NCI-H187 (cell line): Measurements from ENCODE around the gene PBX2.

Experiments
- DNase-seq, 2 experiments: peaks; one replicate each; lab custom pipeline; 2025; lab: John Stamatoyannopoulos, UW

PBX2 gene

DNA sequence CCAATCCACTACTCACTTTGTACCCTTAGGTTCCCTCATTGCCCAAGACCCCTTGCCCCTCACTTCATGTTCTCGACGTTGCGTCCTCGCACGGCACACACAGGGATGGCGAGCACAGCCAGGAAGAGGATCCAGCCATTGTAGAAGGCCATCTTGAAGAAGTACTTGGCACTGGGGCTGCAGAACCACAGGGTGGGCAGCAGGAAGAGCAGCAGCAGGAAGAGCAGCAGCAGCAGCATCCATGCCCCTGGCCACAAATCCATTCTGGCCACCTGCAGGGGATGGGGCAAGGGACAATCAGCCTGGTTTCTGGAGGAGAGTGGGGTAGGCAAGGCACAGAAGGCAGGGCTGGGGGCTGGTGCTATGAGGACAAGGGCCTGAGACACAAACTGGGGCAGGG lies 18.8 kb downstream of the PBX2 start:
- no peak for DNase-seq

DNA sequence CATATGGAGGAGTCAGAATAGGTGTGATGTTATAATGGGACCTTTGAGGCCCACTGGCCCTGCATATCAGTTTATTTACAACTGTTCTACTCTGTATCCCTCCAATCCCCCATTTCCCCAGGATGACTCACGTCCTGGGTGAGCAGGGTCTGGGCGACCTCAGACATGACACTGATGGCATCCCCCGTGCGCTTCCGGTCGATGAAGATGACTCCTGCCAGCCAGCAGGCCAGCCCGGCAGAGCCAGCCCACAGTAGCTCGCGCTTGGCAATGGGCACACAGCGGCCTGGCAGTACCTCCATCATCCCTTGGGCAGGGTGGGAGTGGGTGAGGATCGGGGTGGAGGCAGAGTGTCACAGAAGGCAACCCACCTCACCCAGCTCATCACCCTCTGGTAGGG lies 19.7 kb downstream of the PBX2 start:
- no peak for DNase-seq

DNA sequence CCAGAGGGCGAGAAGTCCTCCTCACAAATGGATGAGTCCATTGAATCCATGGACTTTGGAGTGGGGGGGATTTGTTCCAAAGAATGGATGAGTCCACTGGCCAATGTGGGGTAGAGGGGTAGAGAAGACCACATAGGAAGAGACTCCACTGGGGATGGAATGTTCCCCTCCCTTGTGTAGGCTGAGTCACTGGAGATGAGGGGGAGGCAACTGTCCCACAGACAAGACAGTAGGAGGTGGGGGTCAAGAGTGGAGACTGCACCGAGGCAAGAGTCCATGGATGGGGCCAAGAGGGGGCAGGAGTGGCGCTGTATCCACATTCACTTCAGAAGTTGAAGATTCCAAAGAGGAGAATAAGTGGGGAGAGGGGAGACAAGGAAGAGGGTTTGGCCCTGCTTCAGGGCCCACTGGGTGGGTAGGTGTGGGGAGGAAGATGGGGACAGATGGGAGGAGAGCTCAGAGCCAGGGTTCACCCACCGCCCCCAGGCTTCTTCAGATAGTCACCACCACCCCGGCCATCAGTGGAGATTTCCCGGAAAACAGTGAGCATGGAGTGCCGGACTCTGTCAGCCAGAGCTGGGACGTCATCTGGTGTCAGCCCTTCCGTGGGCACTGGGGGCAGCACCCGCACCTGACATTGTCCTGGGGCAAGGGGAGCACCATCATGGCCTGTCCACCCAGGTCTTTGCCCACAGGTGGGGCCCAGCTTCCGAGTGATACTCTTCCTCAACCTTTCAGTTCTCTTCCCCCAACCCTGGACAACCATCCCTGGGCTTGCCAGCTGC lies 21.0 kb downstream of the PBX2 start:
- no peak for DNase-seq

DNA sequence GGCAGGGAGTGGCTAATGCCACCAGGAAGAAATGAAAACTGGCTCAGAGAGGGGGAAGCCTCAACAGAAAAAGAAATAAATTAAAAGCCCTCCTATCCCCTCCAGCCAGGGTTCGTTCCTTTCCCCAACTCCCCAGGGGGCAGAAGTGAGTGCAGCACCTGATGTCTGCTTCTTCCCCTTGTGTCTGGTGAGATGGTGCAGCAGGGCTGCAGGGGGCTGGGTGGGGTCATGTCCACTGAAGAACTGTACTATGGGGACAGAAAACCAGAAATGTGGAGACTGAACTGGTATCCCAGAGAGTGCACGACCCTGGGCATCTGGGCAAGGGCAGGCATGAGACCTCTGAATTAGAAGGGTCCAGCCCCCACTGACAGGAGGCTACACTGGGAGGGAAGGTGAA lies 21.7 kb downstream of the PBX2 start:
- DNase-seq, result no peak

DNA sequence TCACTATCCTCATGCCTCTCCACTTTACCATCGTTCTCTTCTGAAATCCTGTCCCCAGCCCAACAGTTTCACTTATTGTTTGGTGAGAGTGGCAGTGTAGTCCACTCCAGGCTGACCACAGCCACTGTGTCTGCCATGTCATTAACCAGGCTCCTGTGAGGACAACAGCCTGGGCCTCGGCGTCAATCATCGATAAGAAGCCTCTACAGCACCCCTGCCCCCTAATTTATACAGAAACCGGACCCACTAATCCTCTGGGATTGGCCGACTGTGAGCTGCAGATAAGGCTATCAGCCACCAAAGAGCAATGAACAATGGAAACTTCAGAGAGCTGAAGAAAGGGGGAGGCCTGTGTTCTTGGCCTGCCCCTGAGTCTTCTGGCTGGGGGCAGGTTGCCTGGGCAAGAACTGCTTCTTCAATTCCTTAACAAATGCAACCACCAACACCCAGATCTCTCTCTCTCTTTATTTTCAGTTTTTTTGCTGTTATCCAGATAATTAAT lies 22.2 kb downstream of the PBX2 start:
- DNase-seq, result no peak

DNA sequence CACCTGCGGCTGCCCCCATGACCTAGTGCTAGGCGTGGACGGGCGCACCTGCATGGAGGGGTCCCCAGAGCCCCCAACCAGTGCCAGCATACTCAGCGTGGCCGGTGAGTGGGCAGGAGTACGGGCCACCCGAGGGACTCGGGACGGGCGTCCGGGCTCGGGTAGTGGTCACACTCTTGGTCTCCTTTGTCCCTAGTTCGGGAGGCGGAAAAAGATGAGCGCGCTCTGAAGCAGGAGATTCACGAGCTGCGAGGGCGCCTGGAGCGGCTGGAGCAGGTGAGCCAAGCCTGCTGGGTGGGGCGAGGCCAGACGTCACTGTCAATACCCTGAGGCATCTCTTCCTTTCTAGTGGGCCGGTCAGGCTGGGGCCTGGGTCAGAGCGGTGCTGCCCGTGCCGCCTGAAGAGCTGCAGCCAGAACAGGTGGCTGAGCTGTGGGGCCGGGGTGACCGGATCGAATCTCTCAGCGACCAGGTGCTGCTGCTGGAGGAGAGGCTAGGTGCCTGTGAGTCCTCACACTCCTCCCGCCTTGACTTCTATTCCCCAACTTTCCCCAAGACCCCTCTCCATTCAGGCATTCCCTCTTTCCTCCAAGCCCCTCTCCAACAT lies 22.7 kb downstream of the PBX2 start:
- no peak for DNase-seq

DNA sequence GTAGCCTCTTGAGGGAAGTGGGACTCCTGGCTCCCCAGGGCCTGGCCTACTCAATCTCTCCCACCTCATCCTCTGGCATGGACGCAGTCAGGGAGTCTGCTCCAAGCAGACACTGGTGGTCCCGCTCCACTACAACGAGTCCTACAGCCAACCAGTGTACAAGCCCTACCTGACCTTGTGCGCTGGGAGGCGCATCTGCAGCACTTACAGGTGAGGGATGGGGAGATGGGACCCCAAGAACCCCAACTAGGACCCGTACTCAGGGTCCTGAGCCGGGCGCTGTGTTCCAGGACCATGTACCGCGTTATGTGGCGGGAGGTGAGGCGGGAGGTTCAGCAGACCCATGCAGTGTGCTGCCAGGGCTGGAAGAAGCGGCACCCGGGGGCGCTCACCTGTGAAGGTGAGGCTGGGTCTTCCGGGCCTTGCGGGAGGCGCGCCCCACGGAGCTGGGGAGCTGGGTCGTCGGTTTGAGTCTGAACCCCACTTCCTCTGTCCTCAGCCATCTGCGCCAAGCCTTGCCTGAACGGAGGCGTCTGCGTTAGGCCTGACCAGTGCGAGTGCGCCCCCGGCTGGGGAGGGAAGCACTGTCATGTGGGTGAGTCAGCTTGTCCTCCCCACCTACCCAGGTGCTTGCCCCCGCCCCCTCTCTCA lies 23.5 kb downstream of the PBX2 start:
- no peak for DNase-seq

DNA sequence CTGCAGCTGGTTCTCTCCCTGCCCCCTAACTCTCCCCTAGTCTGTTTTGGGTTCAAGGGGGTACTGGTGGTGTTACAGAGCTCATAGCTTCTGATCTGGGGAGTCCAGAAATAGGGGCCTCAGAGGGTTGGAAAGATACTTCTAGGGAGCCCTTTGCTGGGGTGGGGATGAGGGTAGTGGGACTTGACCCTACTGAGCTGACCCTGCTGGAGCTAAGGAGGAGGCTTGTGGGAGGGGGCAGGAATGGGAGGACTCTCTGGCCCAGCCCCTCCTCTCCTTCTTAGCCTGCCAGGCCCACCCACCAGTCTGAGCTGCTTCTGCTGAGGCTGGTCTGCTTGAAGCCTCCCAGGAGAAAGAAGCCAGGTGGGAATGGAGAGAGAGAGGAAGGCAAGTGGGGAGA lies 25.7 kb downstream of the PBX2 start, which contains the start of gene EGFL8:
TSS of gene EGFL8 (plus strand) at position 301 of the 400 bp plus-strand sequence. CDS start 1,571 bp downstream, outside the sequence.
- no peak for DNase-seq

DNA sequence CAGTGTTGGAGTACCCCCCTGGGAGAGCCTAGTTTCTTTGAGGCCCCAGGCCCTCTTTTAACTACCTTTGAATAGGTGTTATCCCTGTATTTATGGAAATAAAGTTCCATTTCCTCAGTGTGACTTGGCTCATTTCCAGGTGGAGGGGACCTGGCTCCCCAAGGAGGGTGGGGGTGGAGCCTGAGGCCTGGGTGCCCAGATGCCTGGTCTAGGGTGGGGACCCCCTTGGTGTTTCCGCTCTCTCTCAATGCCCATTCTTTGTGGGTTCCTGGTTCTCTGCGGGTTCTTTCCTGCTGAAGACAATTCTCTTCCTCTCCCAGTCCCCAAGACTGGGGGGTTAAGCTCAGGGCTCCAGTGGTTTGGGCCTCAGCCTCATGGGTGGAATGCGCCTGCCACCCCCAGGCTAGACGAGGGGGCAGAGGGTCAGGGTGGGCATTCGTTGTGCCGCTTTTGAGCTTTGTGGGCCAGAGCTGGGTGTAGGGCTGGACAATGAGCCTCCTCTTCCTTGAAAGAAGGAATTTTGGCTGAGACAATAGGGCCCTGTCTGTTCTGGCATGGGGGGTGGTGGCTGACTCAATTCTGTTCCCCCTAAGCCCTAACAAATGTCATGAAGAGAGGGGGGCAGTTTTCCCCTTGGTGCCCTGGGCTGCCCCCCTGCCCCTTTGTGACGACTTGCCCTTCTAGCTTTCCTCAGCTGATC lies 26.3 kb downstream of the PBX2 start:
- no peak for DNase-seq

DNA sequence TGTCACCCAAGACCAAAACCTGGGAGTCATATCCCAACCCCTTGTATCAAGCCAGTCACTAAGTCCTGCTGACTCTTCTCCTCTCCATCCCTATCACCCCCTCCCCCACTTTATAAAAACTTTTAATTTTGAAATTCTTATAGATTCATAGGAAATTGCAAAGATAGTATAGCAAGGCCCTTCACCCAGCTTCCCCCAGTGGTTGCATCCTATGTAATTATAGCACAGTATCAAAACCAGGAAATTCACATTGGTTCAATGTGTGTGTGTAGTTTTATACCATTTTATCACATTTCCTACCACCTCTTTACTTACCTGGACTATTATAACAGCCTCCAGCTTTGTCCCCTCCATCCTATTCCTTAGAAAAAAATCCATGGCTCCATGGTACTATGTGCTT lies 31.9 kb downstream of the PBX2 start:
- no peak for DNase-seq

DNA sequence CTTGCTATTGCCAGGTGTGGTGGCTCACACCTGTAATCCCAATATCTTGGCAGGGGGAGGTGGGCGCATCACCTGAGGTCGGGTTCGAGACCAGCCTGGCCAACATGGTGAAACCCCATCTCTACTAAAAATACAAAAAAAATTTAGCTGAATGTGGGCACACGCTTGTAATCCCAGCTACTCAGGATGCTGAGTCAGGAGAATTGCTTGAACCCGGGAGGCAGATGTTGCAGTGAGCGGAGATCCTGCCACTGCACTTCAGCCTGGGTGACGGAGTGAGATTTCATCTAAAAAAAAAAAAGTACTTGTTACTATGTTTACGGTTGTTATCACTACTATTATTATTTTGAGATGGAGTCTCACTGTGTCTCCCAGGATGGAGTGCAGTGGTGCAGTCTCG lies 33.1 kb downstream of the PBX2 start:
- DNase-seq, result no peak

DNA sequence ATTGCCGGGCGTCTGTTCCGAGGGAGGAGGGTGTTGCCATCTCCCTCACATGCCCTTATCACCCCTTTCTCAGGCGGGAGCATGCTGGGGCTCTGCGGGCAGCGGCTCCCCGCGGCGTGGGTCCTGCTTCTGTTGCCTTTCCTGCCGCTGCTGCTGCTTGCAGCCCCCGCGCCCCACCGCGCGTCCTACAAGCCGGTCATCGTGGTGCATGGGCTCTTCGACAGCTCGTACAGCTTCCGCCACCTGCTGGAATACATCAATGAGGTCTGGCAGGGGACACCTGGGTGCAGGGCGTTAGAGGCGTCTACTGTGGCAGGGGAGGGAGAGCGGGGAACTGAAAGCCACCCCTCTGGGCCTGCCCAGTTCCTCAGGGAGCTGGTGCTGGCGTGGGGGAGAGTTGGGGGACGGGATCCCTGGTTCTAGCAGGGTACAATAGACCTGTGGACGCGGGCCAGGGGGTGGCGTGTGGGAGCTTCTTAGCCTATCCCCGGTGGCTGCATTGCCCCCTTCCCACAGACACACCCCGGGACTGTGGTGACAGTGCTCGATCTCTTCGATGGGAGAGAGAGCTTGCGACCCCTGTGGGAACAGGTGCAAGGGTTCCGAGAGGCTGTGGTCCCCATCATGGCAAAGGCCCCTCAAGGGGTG lies 35.4 kb downstream of the PBX2 start:
- peak in 1 of 2 experiments; percentile 38 for DNase-seq

DNA sequence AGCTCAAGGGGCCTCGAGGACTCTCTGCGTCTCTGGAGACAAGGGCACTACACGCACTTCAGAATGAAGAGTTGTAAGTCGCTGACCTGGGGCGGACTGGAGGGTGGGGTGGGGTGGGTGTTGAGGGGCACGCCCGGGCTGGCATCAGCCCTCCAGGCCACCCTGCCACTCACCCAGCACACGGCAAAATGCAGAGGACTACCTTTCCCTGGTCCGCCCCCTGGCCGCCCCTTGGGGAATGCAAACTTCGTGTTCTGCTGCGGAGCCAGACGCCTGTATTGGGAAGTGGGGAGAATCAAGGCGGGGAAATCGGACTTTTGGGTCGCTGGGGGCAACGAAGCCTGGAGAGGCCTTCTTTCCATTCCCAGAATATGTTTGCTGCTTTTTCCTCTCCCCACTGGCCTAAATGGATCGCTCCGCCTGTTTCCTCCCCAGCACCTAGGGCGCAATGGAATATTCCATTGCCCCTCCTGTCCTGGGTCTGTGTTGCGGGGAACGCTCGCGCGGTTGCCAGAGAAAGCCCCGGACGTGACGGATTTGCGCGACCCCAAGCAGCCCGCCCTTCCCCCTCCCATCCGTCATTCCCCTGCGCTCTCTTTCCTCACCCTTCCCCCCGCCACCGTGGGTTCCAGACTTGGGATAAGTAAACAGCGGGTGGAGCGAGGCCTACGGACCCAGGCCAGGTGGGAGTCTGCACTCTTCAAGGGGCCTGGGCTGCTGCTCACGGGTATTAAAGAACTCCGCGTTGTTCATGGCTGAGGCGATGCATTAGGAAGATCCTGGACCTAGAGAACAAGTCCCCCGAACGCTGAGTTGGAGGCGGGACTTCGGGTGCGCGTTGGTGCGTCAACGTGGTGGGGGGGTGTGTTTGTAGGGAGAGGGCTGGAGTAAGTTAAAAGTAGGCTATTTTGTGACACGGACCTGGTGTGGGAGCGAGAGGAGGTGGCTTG lies 36.2 kb downstream of the PBX2 start, which contains the start of gene PPT2:
TSS of gene PPT2 (plus strand) at position 578 of the 950 bp plus-strand sequence. CDS start 454 bp downstream, outside the sequence.
- peak; percentile 14 to 44 for DNase-seq

DNA sequence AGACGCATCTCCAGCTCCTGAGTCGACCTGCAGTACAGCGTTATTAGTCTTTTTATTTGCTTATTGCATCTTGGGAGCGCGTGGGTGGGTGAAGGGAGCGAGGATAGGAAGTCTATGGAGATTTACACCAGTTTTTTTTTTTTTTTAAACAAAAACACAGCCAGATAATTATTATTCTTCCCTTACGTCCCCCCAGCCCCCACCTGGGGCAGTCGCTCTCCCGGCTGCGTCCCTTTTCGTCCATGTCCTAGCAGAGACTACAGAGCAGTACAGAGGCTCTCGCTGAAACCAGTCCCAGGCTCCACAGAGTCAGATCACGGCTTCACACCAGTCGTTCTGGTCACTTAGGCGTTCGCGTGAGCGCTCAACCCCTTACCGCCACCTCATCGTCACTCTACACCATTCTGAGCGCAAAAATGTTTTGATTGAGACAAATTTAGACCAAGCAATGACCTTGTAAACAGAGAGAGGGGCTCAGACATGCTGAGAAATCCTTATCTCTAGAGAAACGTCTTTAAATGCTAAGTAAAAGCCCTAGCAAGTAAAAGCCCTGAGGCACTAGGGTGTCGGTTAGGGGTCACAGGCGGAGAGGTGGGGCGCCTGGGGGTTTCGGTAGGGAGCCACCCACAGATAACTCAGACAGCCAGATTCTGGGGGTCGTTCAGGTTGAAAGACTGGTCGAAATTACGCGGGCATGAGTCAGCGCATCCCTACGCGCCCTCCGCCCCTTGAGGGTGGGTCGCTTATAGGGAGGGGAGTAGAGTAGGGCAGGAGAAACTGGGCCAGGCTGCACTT lies 37.0 kb downstream of the PBX2 start:
- DNase-seq, result no peak

DNA sequence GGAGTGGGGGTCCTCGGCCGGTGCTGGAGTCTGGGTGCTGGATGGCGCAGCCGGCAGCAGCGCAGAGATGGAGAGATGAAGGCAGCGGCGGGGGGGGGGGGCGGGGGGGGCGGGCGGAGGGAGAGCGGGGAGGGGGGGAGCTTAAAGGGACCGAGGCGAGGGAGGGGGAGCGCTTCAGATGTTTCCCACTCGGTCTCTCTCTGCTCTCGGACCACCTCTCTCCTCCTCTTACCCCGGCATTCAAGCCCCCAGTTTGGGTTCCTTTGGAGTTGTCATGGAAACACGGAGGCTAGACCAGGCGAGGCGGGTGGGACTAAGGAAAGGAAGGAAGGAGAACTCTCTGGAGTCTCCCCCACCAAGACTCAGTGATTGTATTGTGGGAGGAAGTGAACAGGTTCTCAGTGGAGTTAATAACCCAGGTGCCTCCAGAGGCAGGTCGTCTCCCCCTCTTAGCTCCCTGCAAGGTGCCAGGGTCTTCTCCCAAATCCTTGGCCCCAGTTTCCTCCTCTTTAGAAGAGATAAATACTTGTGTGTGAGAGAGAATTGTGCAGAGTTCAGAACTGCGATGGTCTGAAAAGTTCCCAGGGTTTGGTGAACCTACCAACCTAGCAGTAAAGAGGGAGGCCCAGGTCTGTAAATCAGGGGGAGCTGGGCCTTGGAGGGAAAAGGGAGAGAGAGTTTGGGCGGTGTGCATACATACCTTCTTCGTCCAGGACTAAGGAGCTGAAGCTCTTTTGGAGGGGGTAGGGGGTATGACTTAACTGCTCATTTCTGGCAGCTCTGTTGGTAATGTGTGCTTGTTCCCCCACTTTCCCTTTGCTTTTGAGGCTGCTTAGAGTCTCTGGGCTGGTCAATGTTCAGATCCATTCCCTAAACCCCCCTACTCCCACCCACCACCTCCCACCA lies 37.9 kb downstream of the PBX2 start, which contains the start of gene PRRT1:
TSS of gene PRRT1 (minus strand) at position 77 of the 906 bp plus-strand sequence. CDS start 112 bp downstream, outside the sequence.
- no peak for DNase-seq

DNA sequence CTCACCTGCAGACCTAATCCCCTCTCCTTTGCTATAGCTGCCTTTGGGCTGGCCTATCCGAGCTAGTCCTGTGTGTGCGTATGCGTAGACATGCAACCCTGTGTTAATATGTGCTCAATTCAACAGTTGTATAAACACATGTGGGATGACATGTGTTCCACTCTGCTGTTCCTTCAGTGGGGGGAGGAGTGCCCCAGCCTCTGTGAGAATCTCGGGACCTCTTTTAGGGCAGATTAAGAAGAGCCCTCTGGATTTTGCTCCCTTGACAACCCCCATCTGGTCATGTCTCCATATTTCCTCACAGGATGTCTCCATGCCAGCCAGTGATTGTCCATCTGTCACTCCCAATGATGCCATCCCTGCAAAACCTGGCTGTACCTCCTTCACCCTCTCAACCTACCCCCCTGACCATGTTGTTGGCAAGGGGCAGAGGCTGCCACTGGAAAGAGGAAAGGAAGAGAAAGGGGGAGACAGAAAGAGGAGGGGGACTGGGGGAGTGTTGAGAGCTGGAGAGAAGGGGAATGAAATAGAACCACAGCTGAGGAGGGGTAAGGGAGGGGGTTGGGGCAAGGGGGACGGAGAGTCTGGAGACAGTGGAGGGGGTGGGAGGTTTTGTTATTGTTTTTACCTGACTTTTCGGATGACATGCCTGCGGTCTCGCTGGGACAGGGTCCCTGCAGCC lies 38.7 kb downstream of the PBX2 start:
- DNase-seq, result no peak

DNA sequence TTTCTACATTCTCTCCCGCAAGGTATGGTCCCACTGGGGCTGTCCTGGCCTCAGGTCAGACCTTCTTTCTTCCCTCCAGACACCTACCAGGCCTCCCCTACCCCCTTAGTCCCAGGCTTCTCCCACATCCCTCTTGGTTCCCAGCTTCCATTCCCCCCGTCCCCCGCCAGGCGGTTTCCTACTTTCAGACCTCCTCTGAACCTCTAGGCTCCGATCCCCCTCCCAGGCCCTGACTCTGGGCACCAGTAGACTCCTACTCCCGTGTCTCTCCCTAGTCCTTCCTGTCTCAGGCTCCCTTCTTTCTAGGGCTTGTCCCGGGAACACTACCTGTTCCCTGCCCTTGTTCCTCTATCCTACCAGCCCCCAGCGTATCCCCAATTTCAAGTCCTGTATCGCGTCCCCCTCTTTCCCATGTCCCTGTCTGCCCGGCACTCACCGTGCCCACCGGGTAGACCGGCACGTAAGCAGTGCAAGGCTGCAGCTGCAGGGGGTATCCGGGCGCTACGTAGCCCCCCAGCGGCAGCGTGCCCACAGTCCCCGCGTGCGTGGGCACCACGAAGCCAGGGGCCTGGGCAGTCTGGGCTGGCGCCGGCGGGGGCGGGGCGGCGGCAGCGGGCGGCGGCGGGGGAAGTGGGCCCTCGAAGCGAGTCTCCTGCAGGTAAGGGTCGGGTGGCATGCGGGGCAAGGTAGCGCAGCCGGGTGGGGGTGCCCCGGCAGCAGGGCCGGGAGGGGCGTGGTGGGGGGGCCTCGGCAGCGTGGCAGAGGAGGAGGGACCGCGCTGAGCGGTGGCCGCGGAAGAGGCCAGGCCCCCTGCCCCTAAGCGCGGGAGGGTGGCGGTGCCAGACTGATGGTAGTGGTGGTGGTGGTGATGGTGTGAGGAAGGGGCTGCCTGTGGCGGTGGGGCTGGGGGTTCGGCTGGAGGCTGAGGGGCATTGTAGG lies 39.8 kb downstream of the PBX2 start:
- no peak for DNase-seq
